ENCODE results near the gene ATF7IP2. TPM values are rescaled to one million over a fixed set of nuclear protein-coding genes. Genes with fewer than 3 reads are reported as not detected.
A peak's percentile ranks its signal among the peaks of the same experiment; 100 is the strongest.

The ATF7IP2 gene
- total and polyA plus RNA-seq, 2 of the 13 experiments (the other 11 are each of a cell fraction or from before 2014, with no cell fraction given): 117 to 217 TPM

GRCh38 chr16:10367616-10368188 lies 18.2 kb upstream of the ATF7IP2 start (continued):
- TF ChIP-seq SIX1 (CRISPR knock-in tag; IDR thresholded peaks at IDR 0.05; ENCODE audit: borderline replicate concordance): peak; percentile 59
- TF ChIP-seq IRF2 (CRISPR knock-in tag; IDR thresholded peaks at IDR 0.05): 0 out of 2 replicates have a peak, but pooled peaks have one; percentile 37
- TF ChIP-seq PRMT3 (CRISPR knock-in tag; IDR thresholded peaks at IDR 0.05; ENCODE audit: borderline replicate concordance, low read depth): no peak
- no peak for TF ChIP-seq CBFB (CRISPR knock-in tag; IDR thresholded peaks at IDR 0.05)
- no peak for TF ChIP-seq HOXA5 (CRISPR knock-in tag; IDR thresholded peaks at IDR 0.05)
- no peak for TF ChIP-seq DBP (CRISPR knock-in tag; IDR thresholded peaks at IDR 0.05; ENCODE audit: not compliant biosample characterization)
- no peak for TF ChIP-seq PLRG1 (conservative IDR thresholded peaks at IDR 0.05)
- TF ChIP-seq FOXP4 (CRISPR knock-in tag; IDR thresholded peaks at IDR 0.05): peak; percentile 95
- TF ChIP-seq RARA (CRISPR knock-in tag; IDR thresholded peaks at IDR 0.05): peak; percentile 89
- no peak for TF ChIP-seq PRPF4 (IDR thresholded peaks at IDR 0.05; ENCODE audit: low read depth, low read length, poor library complexity, severe bottlenecking)
- TF ChIP-seq MLX (CRISPR knock-in tag; IDR thresholded peaks at IDR 0.05): 0 out of 2 replicates have a peak, but pooled peaks have one; percentile 26
- peak; percentile 86 for TF ChIP-seq PAXIP1 (CRISPR knock-in tag; conservative IDR thresholded peaks at IDR 0.05)
- no peak for TF ChIP-seq ZNF275 (CRISPR knock-in tag; IDR thresholded peaks at IDR 0.05; ENCODE audit: borderline replicate concordance)
- peak; percentile 56; the same call in 1 of the 2 replicates for TF ChIP-seq MTERF4 (CRISPR knock-in tag; IDR thresholded peaks at IDR 0.05)
- TF ChIP-seq ZNF256 (CRISPR knock-in tag; conservative IDR thresholded peaks at IDR 0.05): 0 out of 2 replicates have a peak, but pooled peaks have one; percentile 55
- peak; percentile 72; the same call in 1 of the 2 replicates for TF ChIP-seq ZNF710 (CRISPR knock-in tag; IDR thresholded peaks at IDR 0.05; ENCODE audit: borderline replicate concordance)
- TF ChIP-seq ZSCAN9 (CRISPR knock-in tag; IDR thresholded peaks at IDR 0.05; ENCODE audit: borderline replicate concordance): 0 out of 2 replicates have a peak, but pooled peaks have one; percentile 60
- peak; percentile 45; the same call in 1 of the 2 replicates for TF ChIP-seq ZBTB7B (CRISPR knock-in tag; IDR thresholded peaks at IDR 0.05)
